Measurements from ENCODE around the gene NODAL. TPM values are rescaled to one million over a fixed set of nuclear protein-coding genes. Genes with fewer than 3 reads are reported as not detected.

Gene NODAL
- total and polyA plus RNA-seq, 4 donors: not detected

- no peak for ATAC-seq (ENCODE audit: insufficient read depth, low FRiP score)
- DNase-seq: no peak
- Histone ChIP-seq H3K9me3 (ENCODE audit: control insufficient read depth in 4 of 4, insufficient read depth in 3 of 4, low read length in 3 of 4) (no peaks in the 10 kb centered on the region), H3K27ac (ENCODE audit: low read depth in 1 of 2, low read length in 1 of 2) (peak overlapping the region in 1 of 2 donors; percentile 48), H3K36me3 (ENCODE audit: control insufficient read depth in 4 of 4, insufficient read depth in 4 of 4, low read length in 4 of 4) (no peaks in the 10 kb centered on the region), H3K27me3 (ENCODE audit: control insufficient read depth in 3 of 3, insufficient read depth in 3 of 3, low read length in 2 of 3) (no peaks in the 10 kb centered on the region), H3K4me3 (no peak overlapping the region), H3K9ac (ENCODE audit: insufficient read depth in 1 of 2, low read length in 2 of 2) (peak overlapping the region in 1 of 2 donors; percentile 65), H3K4me1 (ENCODE audit: control insufficient read depth in 5 of 5, insufficient read depth in 5 of 5, low read length in 5 of 5) (peaks cover 4 to 16% (median 6%) of the 10 kb centered on the region in 5 donors)
- 5 to 7% methylated on average over 12 of the region's 12 CpGs for WGBS, 2 donors
- TF ChIP-seq CTCF (IDR thresholded peaks at IDR 0.05; ENCODE audit: control extremely low read depth, extremely low read depth): no peak
Measured at GRCh38 chr10:70403483-70404035, 37.9 kb downstream of the NODAL start.

DNA sequence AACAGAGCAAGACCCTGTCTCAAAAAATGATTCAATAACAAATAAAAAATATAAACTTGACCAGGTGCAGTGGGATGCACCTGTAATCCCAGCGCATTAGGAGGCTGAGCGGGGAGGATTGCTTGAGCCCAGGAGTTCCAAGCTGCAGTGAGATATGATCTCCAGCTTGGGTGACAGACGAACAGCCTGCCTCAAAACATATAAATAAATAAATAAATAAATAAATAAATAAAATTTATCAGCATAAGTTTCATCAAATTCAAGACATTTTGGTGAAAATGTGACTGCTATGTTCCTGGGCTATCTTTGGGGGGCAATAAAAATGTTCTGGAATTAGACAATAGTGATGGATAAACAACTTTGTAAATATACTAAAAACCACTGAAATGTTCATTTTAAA is 42.3 kb downstream of the NODAL start:
- DNase-seq (no peak), ATAC-seq (ENCODE audit: insufficient read depth, low FRiP score) (no peak)
- Histone ChIP-seq H3K27me3 (ENCODE audit: control insufficient read depth in 3 of 3, insufficient read depth in 3 of 3, low read length in 2 of 3) (no peaks in the 10 kb centered on the region), H3K4me3 (no peak overlapping the region), H3K36me3 (ENCODE audit: control insufficient read depth in 4 of 4, insufficient read depth in 4 of 4, low read length in 4 of 4) (no peaks in the 10 kb centered on the region), H3K9ac (ENCODE audit: insufficient read depth in 1 of 2, low read length in 2 of 2) (no peak overlapping the region), H3K4me1 (ENCODE audit: control insufficient read depth in 5 of 5, insufficient read depth in 5 of 5, low read length in 5 of 5) (peaks cover 0 to 5% (median 0%) of the 10 kb centered on the region in 5 donors), H3K27ac (ENCODE audit: low read depth in 1 of 2, low read length in 1 of 2) (no peak overlapping the region), H3K9me3 (ENCODE audit: control insufficient read depth in 4 of 4, insufficient read depth in 3 of 4, low read length in 3 of 4) (no peaks in the 10 kb centered on the region)
- no peak for TF ChIP-seq CTCF (IDR thresholded peaks at IDR 0.05; ENCODE audit: control extremely low read depth, extremely low read depth)
- WGBS, 2 donors: 97% methylated on average over 3 of the region's 3 CpGs

- Histone ChIP-seq H3K27me3 (ENCODE audit: control insufficient read depth in 3 of 3, insufficient read depth in 3 of 3, low read length in 2 of 3) (no peaks in the 10 kb centered on the region), H3K9me3 (ENCODE audit: control insufficient read depth in 4 of 4, insufficient read depth in 3 of 4, low read length in 3 of 4) (no peaks in the 10 kb centered on the region), H3K4me3 (no peak overlapping the region), H3K27ac (ENCODE audit: low read depth in 1 of 2, low read length in 1 of 2) (no peak overlapping the region), H3K36me3 (ENCODE audit: control insufficient read depth in 4 of 4, insufficient read depth in 4 of 4, low read length in 4 of 4) (no peaks in the 10 kb centered on the region), H3K4me1 (ENCODE audit: control insufficient read depth in 5 of 5, insufficient read depth in 5 of 5, low read length in 5 of 5) (no peaks in the 10 kb centered on the region), H3K9ac (ENCODE audit: insufficient read depth in 1 of 2, low read length in 2 of 2) (no peak overlapping the region)
- 86 to 88% methylated on average over 1 of the region's 1 CpG for WGBS, 2 donors
- TF ChIP-seq CTCF (IDR thresholded peaks at IDR 0.05; ENCODE audit: control extremely low read depth, extremely low read depth): no peak
- no peak for DNase-seq
- ATAC-seq (ENCODE audit: insufficient read depth, low FRiP score): no peak
Measured at GRCh38 chr10:70396140-70396539, 45.3 kb downstream of the NODAL start.

DNA sequence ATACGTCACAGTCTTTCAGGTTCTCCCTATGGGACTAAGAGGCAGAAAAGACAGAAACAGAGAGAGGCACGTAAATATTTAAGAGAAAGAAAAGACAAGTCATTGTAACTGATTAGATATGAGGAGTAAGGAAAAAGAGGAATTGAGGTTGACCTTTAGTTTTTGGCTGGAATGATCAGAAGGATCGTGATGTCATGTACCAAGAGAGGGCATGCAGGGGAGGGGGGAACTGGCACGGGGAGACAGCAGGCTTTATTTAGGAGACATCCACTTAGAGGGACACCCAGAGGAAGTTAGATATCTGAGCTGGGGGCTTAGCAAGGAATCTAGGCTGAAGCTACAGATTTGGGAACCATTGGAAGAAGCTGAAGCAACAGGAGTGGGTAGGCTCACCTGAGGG is 49.8 kb downstream of the NODAL start:
- ATAC-seq (ENCODE audit: insufficient read depth, low FRiP score) (no peak), DNase-seq (no peak)
- H3K9me3 ChIP-seq (ENCODE audit: control insufficient read depth in 4 of 4, insufficient read depth in 3 of 4, low read length in 3 of 4): no peaks in the 10 kb centered on the region
- H3K4me1 ChIP-seq (ENCODE audit: control insufficient read depth in 5 of 5, insufficient read depth in 5 of 5, low read length in 5 of 5): no peaks in the 10 kb centered on the region
- H3K27ac ChIP-seq (ENCODE audit: low read depth in 1 of 2, low read length in 1 of 2): no peak overlapping the region
- no peak overlapping the region for H3K4me3 ChIP-seq
- no peaks in the 10 kb centered on the region for H3K36me3 ChIP-seq (ENCODE audit: control insufficient read depth in 4 of 4, insufficient read depth in 4 of 4, low read length in 4 of 4)
- no peak for TF ChIP-seq CTCF (IDR thresholded peaks at IDR 0.05; ENCODE audit: control extremely low read depth, extremely low read depth)
- no peak overlapping the region for H3K9ac ChIP-seq (ENCODE audit: insufficient read depth in 1 of 2, low read length in 2 of 2)
- no peaks in the 10 kb centered on the region for H3K27me3 ChIP-seq (ENCODE audit: control insufficient read depth in 3 of 3, insufficient read depth in 3 of 3, low read length in 2 of 3)
- 43 to 68% methylated on average over 4 of the region's 4 CpGs for WGBS, 2 donors

Measured in lung (tissue), 12 donors.